Measurements from ENCODE around the gene PAPLN. TPM values are rescaled to one million over a fixed set of nuclear protein-coding genes. Genes with fewer than 3 reads are reported as not detected.

Gene PAPLN
- polyA plus RNA-seq, 3 donors, result 0.58 to 2.8 (median 0.73) TPM

DNA sequence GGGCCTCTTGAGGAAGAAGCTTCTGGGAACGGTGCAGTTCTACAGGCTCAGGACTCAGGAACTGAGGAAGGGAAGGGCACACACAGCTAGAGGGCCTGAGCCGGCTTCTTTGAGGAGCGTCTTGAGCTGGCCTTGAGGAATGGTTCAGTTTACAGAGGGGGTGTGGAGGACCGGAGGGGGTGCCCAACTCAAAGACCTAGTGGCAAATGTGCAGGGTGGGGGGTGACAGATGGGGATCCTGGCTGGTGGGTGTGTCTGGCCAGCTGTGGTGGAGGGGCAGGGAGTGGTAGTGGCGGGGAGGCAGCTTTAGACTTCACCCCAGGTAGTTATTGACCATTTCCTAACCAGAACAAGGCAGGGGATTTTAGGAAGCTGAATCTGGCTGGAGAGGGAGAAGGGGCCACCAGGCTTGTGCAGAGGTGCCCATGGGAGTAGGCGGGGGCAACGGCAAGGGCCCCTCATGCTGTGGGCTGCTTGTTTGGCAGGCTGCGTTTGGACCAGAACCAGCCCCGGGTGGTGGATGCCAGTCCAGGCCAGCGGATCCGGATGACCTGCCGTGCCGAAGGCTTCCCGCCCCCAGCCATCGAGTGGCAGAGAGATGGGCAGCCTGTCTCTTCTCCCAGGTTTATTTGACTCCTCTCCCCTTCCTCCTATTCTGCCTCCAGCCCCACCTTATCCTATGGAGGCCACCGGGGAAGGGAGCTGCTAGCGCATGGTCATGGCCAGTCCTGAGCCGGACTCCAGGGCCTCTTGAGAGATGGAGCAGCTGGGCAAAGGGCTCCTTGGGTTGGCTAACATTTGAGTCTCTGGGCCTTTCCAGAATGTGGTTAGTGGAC, 27.8 kb downstream of the PAPLN start:
- peaks cover 9% of the 10 kb centered on the region for H4K20me1 ChIP-seq (ENCODE audit: insufficient read depth, low read length)
- peaks cover 0 to 2% (median 0%) of the 10 kb centered on the region in 7 donors for H3K9me3 Mint-ChIP-seq
- H3K9ac ChIP-seq (ENCODE audit: insufficient read depth, low read length, poor library complexity, severe bottlenecking), result no peak overlapping the region
- H3K4me3 ChIP-seq (replicated peaks in 1 of 3; ENCODE audit: low read depth in 2 of 3, low read length in 3 of 3), result no peak overlapping the region
- H3K4me1 Mint-ChIP-seq, result peaks cover 2% of the 10 kb centered on the region
- peaks cover under 1 to 6% of the 10 kb centered on the region in 2 donors for H3K4me1 ChIP-seq (ENCODE audit: control insufficient read depth in 1 of 2, insufficient read depth in 2 of 2, low read length in 2 of 2)
- peak overlapping the region in 2 of 7 donors; percentile 70 to 71 for H3K27ac Mint-ChIP-seq
- 98% methylated on average over 12 of the region's 18 CpGs for WGBS (ENCODE audit: insufficient coverage)
- no peak overlapping the region for H3K4me2 ChIP-seq (replicated peaks; ENCODE audit: extremely low read depth, low read length, poor library complexity, severe bottlenecking)
- TF ChIP-seq, protein P1, sequence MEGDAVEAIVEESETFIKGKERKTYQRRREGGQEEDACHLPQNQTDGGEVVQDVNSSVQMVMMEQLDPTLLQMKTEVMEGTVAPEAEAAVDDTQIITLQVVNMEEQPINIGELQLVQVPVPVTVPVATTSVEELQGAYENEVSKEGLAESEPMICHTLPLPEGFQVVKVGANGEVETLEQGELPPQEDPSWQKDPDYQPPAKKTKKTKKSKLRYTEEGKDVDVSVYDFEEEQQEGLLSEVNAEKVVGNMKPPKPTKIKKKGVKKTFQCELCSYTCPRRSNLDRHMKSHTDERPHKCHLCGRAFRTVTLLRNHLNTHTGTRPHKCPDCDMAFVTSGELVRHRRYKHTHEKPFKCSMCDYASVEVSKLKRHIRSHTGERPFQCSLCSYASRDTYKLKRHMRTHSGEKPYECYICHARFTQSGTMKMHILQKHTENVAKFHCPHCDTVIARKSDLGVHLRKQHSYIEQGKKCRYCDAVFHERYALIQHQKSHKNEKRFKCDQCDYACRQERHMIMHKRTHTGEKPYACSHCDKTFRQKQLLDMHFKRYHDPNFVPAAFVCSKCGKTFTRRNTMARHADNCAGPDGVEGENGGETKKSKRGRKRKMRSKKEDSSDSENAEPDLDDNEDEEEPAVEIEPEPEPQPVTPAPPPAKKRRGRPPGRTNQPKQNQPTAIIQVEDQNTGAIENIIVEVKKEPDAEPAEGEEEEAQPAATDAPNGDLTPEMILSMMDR (IDR thresholded peaks at IDR 0.05), result no peak
- no peaks in the 10 kb centered on the region for H3K27me3 ChIP-seq (ENCODE audit: control insufficient read depth in 2 of 2, insufficient read depth in 2 of 2, low read length in 2 of 2)
- no peak overlapping the region for H3K4me3 Mint-ChIP-seq
- peaks cover 2 to 9% (median 5%) of the 10 kb centered on the region in 3 donors for H3K27me3 Mint-ChIP-seq (ENCODE audit: low read depth in 3 of 3)
- H3K9me3 ChIP-seq (replicated peaks in 1 of 2; ENCODE audit: control insufficient read depth in 1 of 2, insufficient read depth in 1 of 2, low read length in 2 of 2), result no peaks in the 10 kb centered on the region
- DNase-seq, result peak in 1 of 3 donors; percentile 3
- no peaks in the 10 kb centered on the region for H3K79me2 ChIP-seq (ENCODE audit: insufficient read depth, low read length)
- peaks cover 0 to 2% of the 10 kb centered on the region in 2 donors for H3K36me3 Mint-ChIP-seq
- no peak overlapping the region for H2AFZ ChIP-seq (ENCODE audit: insufficient read depth, low read depth, low read length, poor library complexity, severe bottlenecking)
- H3K36me3 ChIP-seq (replicated peaks in 1 of 2; ENCODE audit: control insufficient read depth in 1 of 2, insufficient read depth in 2 of 2, low read length in 2 of 2), result no peaks in the 10 kb centered on the region
- no peak overlapping the region for H3K27ac ChIP-seq (ENCODE audit: low read depth in 1 of 2, low read length in 2 of 2)
- intact Hi-C loops (cut with micrococcal nuclease), result no loop called here

DNA sequence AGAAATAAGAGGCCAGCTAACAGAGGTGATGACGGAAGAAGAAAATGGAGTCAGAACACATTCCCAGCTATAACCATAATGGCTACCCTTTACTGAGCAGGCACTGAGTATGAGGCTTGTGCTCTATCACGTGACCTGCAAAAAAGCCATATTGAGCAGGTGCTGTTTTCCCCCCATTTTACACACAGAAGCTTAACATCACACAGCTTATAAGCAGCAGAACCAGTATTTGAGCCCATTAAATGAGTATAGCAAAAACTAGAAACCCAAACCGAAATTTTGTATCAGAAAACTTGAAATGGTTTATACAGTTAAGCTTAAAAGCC, 28.4 kb downstream of the PAPLN start:
- Histone ChIP-seq H3K36me3 (replicated peaks in 1 of 2; ENCODE audit: control insufficient read depth in 1 of 2, insufficient read depth in 2 of 2, low read length in 2 of 2) (no peaks in the 10 kb centered on the region), H3K27ac (ENCODE audit: low read depth in 1 of 2, low read length in 2 of 2) (no peak overlapping the region), H4K20me1 (ENCODE audit: insufficient read depth, low read length) (peaks cover 15% of the 10 kb centered on the region), H3K27me3 (ENCODE audit: control insufficient read depth in 2 of 2, insufficient read depth in 2 of 2, low read length in 2 of 2) (no peaks in the 10 kb centered on the region), H3K9me3 (replicated peaks in 1 of 2; ENCODE audit: control insufficient read depth in 1 of 2, insufficient read depth in 1 of 2, low read length in 2 of 2) (no peaks in the 10 kb centered on the region), H3K9ac (ENCODE audit: insufficient read depth, low read length, poor library complexity, severe bottlenecking) (no peak overlapping the region), H3K4me2 (replicated peaks; ENCODE audit: extremely low read depth, low read length, poor library complexity, severe bottlenecking) (no peak overlapping the region), H2AFZ (ENCODE audit: insufficient read depth, low read depth, low read length, poor library complexity, severe bottlenecking) (no peak overlapping the region), H3K4me3 (replicated peaks in 1 of 3; ENCODE audit: low read depth in 2 of 3, low read length in 3 of 3) (no peak overlapping the region), H3K79me2 (ENCODE audit: insufficient read depth, low read length) (no peaks in the 10 kb centered on the region), H3K4me1 (ENCODE audit: control insufficient read depth in 1 of 2, insufficient read depth in 2 of 2, low read length in 2 of 2) (peaks cover 7 to 12% of the 10 kb centered on the region in 2 donors)
- Mint-ChIP-seq H3K4me1 (peaks cover 8% of the 10 kb centered on the region), H3K27me3 (ENCODE audit: low read depth in 3 of 3) (peaks cover 5 to 15% (median 8%) of the 10 kb centered on the region in 3 donors), H3K9me3 (peaks cover 0 to 2% (median 0%) of the 10 kb centered on the region in 7 donors), H3K36me3 (peaks cover 0 to 2% of the 10 kb centered on the region in 2 donors), H3K4me3 (no peak overlapping the region), H3K27ac (peak overlapping the region in 1 of 7 donors; percentile 71)
- no peak for DNase-seq
- WGBS (ENCODE audit: insufficient coverage), result 100% methylated on average over 1 of the region's 3 CpGs
- intact Hi-C loops (cut with micrococcal nuclease), result no loop called here
- TF ChIP-seq, protein P1 (IDR thresholded peaks at IDR 0.05), result no peak
